Nephron (organoid): ENCODE results near the gene SPSB4.

Source experiments
- H3K27ac Mint-ChIP-seq, 3 experiments: 2 replicates each; pipeline ENCODE4 v1.8.0; 2020; ENCODE audit warnings: mixed read lengths in 3 of 3, mild to moderate bottlenecking in 2 of 3, moderate library complexity in 1 of 3
- H3K27me3 Mint-ChIP-seq: 2 replicates; pipeline ENCODE4 v1.8.0; 2021; ENCODE audit warnings: low read depth, mild to moderate bottlenecking, moderate library complexity, mixed read lengths
- H3K36me3 Mint-ChIP-seq: 2 replicates; pipeline ENCODE4 v1.8.0; 2020; ENCODE audit warnings: low read depth, mixed read lengths
- H3K4me1 Mint-ChIP-seq: 2 replicates; pipeline ENCODE4 v1.8.0; 2020; ENCODE audit warnings: mixed read lengths
- H3K4me3 Mint-ChIP-seq, 3 experiments: 2 replicates each; pipeline ENCODE4 v1.8.0; 2020; ENCODE audit warnings: mild to moderate bottlenecking in 3 of 3, mixed read lengths in 3 of 3, moderate library complexity in 2 of 3
- H3K9me3 Mint-ChIP-seq: 2 replicates; pipeline ENCODE4 v1.8.0; 2020; ENCODE audit warnings: mixed read lengths
- CTCF ChIP-seq, 3 experiments: fragments of 200-600 bp; sonication (generic); IDR thresholded peaks; one replicate each; pipeline ENCODE4 v1.5.0; 2021; ENCODE audit warnings: antibody characterized with exemption in 3 of 3; ENCODE audit not compliant: unreplicated experiment in 3 of 3

SPSB4 gene

GRCh38 chr3:141103503-141103902 lies 52.4 kb downstream of the SPSB4 start:
- Mint-ChIP-seq H3K27me3 (peaks cover 4% of the 10 kb centered on the region), H3K4me3 (peak overlapping the region in 1 of 3 experiments; percentile 3), H3K9me3 (peaks cover 2% of the 10 kb centered on the region), H3K36me3 (peaks cover 18% of the 10 kb centered on the region), H3K27ac (peak overlapping the region; percentile 49 to 85 (median 72)), H3K4me1 (peaks cover 52% of the 10 kb centered on the region)
- TF ChIP-seq CTCF (IDR thresholded peaks at IDR 0.05; ENCODE audit: unreplicated experiment in 3 of 3), result no peak

GRCh38 chr3:141104151-141104821 lies 53.1 kb downstream of the SPSB4 start:
- TF ChIP-seq CTCF (IDR thresholded peaks at IDR 0.05; ENCODE audit: unreplicated experiment in 3 of 3), result no peak
- Mint-ChIP-seq H3K27me3 (peaks cover 4% of the 10 kb centered on the region), H3K36me3 (peaks cover 19% of the 10 kb centered on the region), H3K9me3 (peaks cover 2% of the 10 kb centered on the region), H3K4me3 (peak overlapping the region in 1 of 3 experiments; percentile 4), H3K27ac (peak overlapping the region; percentile 49 to 85 (median 72)), H3K4me1 (peaks cover 60% of the 10 kb centered on the region)

GRCh38 chr3:141105828-141106628 lies 54.9 kb downstream of the SPSB4 start:
- H3K4me1 Mint-ChIP-seq, result peaks cover 70% of the 10 kb centered on the region
- H3K27ac Mint-ChIP-seq, result peak overlapping the region; percentile 4 to 95 (median 21)
- H3K9me3 Mint-ChIP-seq, result no peaks in the 10 kb centered on the region
- peaks cover 24% of the 10 kb centered on the region for H3K36me3 Mint-ChIP-seq
- no peak overlapping the region for H3K4me3 Mint-ChIP-seq
- peak; percentile 71 to 81 (median 72) for TF ChIP-seq CTCF (IDR thresholded peaks at IDR 0.05; ENCODE audit: unreplicated experiment in 3 of 3)
- peaks cover 8% of the 10 kb centered on the region for H3K27me3 Mint-ChIP-seq

GRCh38 chr3:141106842-141107241 lies 55.7 kb downstream of the SPSB4 start:
- Mint-ChIP-seq H3K27ac (peak overlapping the region in 2 of 3 experiments; percentile 56 to 95), H3K4me1 (peaks cover 70% of the 10 kb centered on the region), H3K36me3 (peaks cover 21% of the 10 kb centered on the region), H3K4me3 (no peak overlapping the region), H3K9me3 (no peaks in the 10 kb centered on the region), H3K27me3 (peaks cover 8% of the 10 kb centered on the region)
- no peak for TF ChIP-seq CTCF (IDR thresholded peaks at IDR 0.05; ENCODE audit: unreplicated experiment in 3 of 3)

- TF ChIP-seq CTCF (IDR thresholded peaks at IDR 0.05; ENCODE audit: unreplicated experiment in 3 of 3), result no peak
- Mint-ChIP-seq H3K27me3 (peaks cover 4% of the 10 kb centered on the region), H3K36me3 (peaks cover 24% of the 10 kb centered on the region), H3K9me3 (no peaks in the 10 kb centered on the region), H3K27ac (peak overlapping the region; percentile 81 to 95 (median 88)), H3K4me3 (peak overlapping the region in 1 of 3 experiments; percentile 48), H3K4me1 (peaks cover 68% of the 10 kb centered on the region)
Measured at GRCh38 chr3:141108039-141108438, 56.9 kb downstream of the SPSB4 start.
